Measurements from ENCODE around the gene SCGB1C2.
"Not testable (repeated sequence)": the region's sequence is repeated elsewhere in the genome, so short reads cannot be mapped to it uniquely, and the experiment has no call there.

SCGB1C2 gene

GRCh38 chr17:148757-149156 is 11.4 kb downstream of the SCGB1C2 start:
- no peak for DNase-seq (ENCODE audit: low read depth, low spot score)

GRCh38 chr17:149231-149630 is 11.9 kb downstream of the SCGB1C2 start:
- DNase-seq (ENCODE audit: low read depth, low spot score) = no peak

GRCh38 chr17:149897-150584 is 12.7 kb downstream of the SCGB1C2 start:
- DNase-seq (ENCODE audit: low read depth, low spot score) = no peak

- no peak for DNase-seq (ENCODE audit: low read depth, low spot score)
Measured at GRCh38 chr17:151004-151403, 13.6 kb downstream of the SCGB1C2 start.

- no peak for DNase-seq (ENCODE audit: low read depth, low spot score)
Measured at GRCh38 chr17:151886-152859, 14.8 kb downstream of the SCGB1C2 start.

- no peak for DNase-seq (ENCODE audit: low read depth, low spot score)
Measured at GRCh38 chr17:152860-153420, 15.6 kb downstream of the SCGB1C2 start.

- no peak for DNase-seq (ENCODE audit: low read depth, low spot score)
Measured at GRCh38 chr17:153851-154250, 16.5 kb downstream of the SCGB1C2 start.

GRCh38 chr17:155576-155975 is 18.2 kb downstream of the SCGB1C2 start:
- DNase-seq (ENCODE audit: low read depth, low spot score) = no peak

GRCh38 chr17:156094-156621 is 18.8 kb downstream of the SCGB1C2 start:
- no peak for DNase-seq (ENCODE audit: low read depth, low spot score)

- no peak for DNase-seq (ENCODE audit: low read depth, low spot score)
Measured at GRCh38 chr17:156946-157345, 19.6 kb downstream of the SCGB1C2 start.

GRCh38 chr17:157901-158300 is 20.5 kb downstream of the SCGB1C2 start:
- no peak for DNase-seq (ENCODE audit: low read depth, low spot score)

GRCh38 chr17:158379-158778 is 21.0 kb downstream of the SCGB1C2 start:
- DNase-seq (ENCODE audit: low read depth, low spot score) = no peak

- DNase-seq (ENCODE audit: low read depth, low spot score) = no peak
Measured at GRCh38 chr17:159609-160008, 22.2 kb downstream of the SCGB1C2 start.

GRCh38 chr17:160336-160735 is 23.0 kb downstream of the SCGB1C2 start:
- no peak for DNase-seq (ENCODE audit: low read depth, low spot score)

GRCh38 chr17:161481-161880 is 24.1 kb downstream of the SCGB1C2 start:
- no peak for DNase-seq (ENCODE audit: low read depth, low spot score)

- no peak for DNase-seq (ENCODE audit: low read depth, low spot score)
Measured at GRCh38 chr17:162689-163088, 25.3 kb downstream of the SCGB1C2 start.

GRCh38 chr17:163514-164098 is 26.2 kb downstream of the SCGB1C2 start:
- no peak for DNase-seq (ENCODE audit: low read depth, low spot score)

GRCh38 chr17:164303-165235 is 27.2 kb downstream of the SCGB1C2 start:
- peak; percentile 57 for DNase-seq (ENCODE audit: low read depth, low spot score)

GRCh38 chr17:165939-166338 is 28.6 kb downstream of the SCGB1C2 start:
- DNase-seq (ENCODE audit: low read depth, low spot score) = no peak

GRCh38 chr17:168614-169013 is 31.2 kb downstream of the SCGB1C2 start:
- DNase-seq (ENCODE audit: low read depth, low spot score) = not testable (repeated sequence)
